Activated naive CD8-positive, alpha-beta T cell treated with anti-CD3 and anti-CD28 coated beads, Interleukin-2, amount 50 U/mL, for 24 hours (primary cell): ENCODE measurements around the gene RGS6.
A peak's percentile ranks its signal among the peaks of the same experiment; 100 is the strongest.

ENCODE experiments used
- ATAC-seq: fragments of 150-1000 bp; cut with Tn5 transposase; one replicate; pipeline ENCODE4 v1.10.0; 2021
- DNase-seq: peaks from one replicate; pipeline ENCODE4 v3.0.0; 2021
- H3K27ac Mint-ChIP-seq: one replicate; pipeline ENCODE4 v1.8.0; 2021; ENCODE audit warnings: mild to moderate bottlenecking, mixed read lengths
- H3K27me3 Mint-ChIP-seq: one replicate; pipeline ENCODE4 v1.8.0; 2021; ENCODE audit warnings: mixed read lengths
- H3K36me3 Mint-ChIP-seq: one replicate; pipeline ENCODE4 v1.8.0; 2021; ENCODE audit warnings: low read depth, mixed read lengths
- H3K4me1 Mint-ChIP-seq: one replicate; pipeline ENCODE4 v1.8.0; 2021; ENCODE audit warnings: mixed read lengths
- H3K4me3 Mint-ChIP-seq: one replicate; pipeline ENCODE4 v1.8.0; 2021; ENCODE audit warnings: mild to moderate bottlenecking, moderate library complexity, mixed read lengths
- H3K9me3 Mint-ChIP-seq: one replicate; pipeline ENCODE4 v1.8.0; 2021; ENCODE audit warnings: mixed read lengths

The RGS6 gene

GRCh38 chr14:72513965-72514659 lies 581.9 kb downstream of the RGS6 start:
- Mint-ChIP-seq H3K4me3 (no peak overlapping the region), H3K36me3 (no peaks in the 10 kb centered on the region), H3K4me1 (peaks cover 25% of the 10 kb centered on the region), H3K9me3 (no peaks in the 10 kb centered on the region), H3K27me3 (peaks cover 14% of the 10 kb centered on the region), H3K27ac (no peak overlapping the region)
- no peak for DNase-seq
- ATAC-seq: no peak

- Mint-ChIP-seq H3K9me3 (peaks cover 4% of the 10 kb centered on the region), H3K4me1 (peaks cover 30% of the 10 kb centered on the region), H3K36me3 (peaks cover 2% of the 10 kb centered on the region), H3K27me3 (peaks cover 14% of the 10 kb centered on the region), H3K27ac (no peak overlapping the region), H3K4me3 (no peak overlapping the region)
- no peak for ATAC-seq
- DNase-seq: no peak
Measured at GRCh38 chr14:72514660-72515025, 582.4 kb downstream of the RGS6 start.

- Mint-ChIP-seq H3K4me3 (no peak overlapping the region), H3K27me3 (peaks cover 12% of the 10 kb centered on the region), H3K4me1 (peaks cover 44% of the 10 kb centered on the region), H3K36me3 (peaks cover 11% of the 10 kb centered on the region), H3K27ac (no peak overlapping the region), H3K9me3 (peaks cover 10% of the 10 kb centered on the region)
- ATAC-seq: no peak
- no peak for DNase-seq
Measured at GRCh38 chr14:72515779-72516770, 583.8 kb downstream of the RGS6 start.

GRCh38 chr14:72516936-72517700 lies 584.9 kb downstream of the RGS6 start:
- H3K4me3 Mint-ChIP-seq: no peak overlapping the region
- H3K27ac Mint-ChIP-seq: no peak overlapping the region
- peaks cover 54% of the 10 kb centered on the region for H3K4me1 Mint-ChIP-seq
- peaks cover 10% of the 10 kb centered on the region for H3K9me3 Mint-ChIP-seq
- peaks cover 11% of the 10 kb centered on the region for H3K36me3 Mint-ChIP-seq
- DNase-seq: peak; percentile 73
- H3K27me3 Mint-ChIP-seq: peaks cover 10% of the 10 kb centered on the region
- ATAC-seq: no peak

- no peak overlapping the region for H3K4me3 Mint-ChIP-seq
- H3K4me1 Mint-ChIP-seq: peaks cover 58% of the 10 kb centered on the region
- H3K36me3 Mint-ChIP-seq: peaks cover 11% of the 10 kb centered on the region
Measured at GRCh38 chr14:72517736-72518135, 585.5 kb downstream of the RGS6 start.

GRCh38 chr14:72518809-72519377 lies 586.7 kb downstream of the RGS6 start:
- Mint-ChIP-seq H3K9me3 (peaks cover 10% of the 10 kb centered on the region), H3K27me3 (peaks cover 7% of the 10 kb centered on the region), H3K4me1 (peaks cover 65% of the 10 kb centered on the region), H3K4me3 (peak overlapping the region; percentile 58), H3K36me3 (peaks cover 11% of the 10 kb centered on the region), H3K27ac (peak overlapping the region; percentile 92)
- ATAC-seq (peak; percentile 85), DNase-seq (peak; percentile 37)

More at GRCh38 chr14:72517736-72518135, 585.5 kb downstream of the RGS6 start:
- ATAC-seq (no peak), DNase-seq (no peak)
- peaks cover 10% of the 10 kb centered on the region for H3K9me3 Mint-ChIP-seq
- H3K27me3 Mint-ChIP-seq: peaks cover 10% of the 10 kb centered on the region
- H3K27ac Mint-ChIP-seq: no peak overlapping the region

- H3K4me1 Mint-ChIP-seq: peaks cover 71% of the 10 kb centered on the region
- peaks cover 7% of the 10 kb centered on the region for H3K27me3 Mint-ChIP-seq
- peak; percentile 19 for DNase-seq
- H3K9me3 Mint-ChIP-seq: peaks cover 10% of the 10 kb centered on the region
- H3K4me3 Mint-ChIP-seq: peak overlapping the region; percentile 58
- ATAC-seq: peak; percentile 66
- H3K27ac Mint-ChIP-seq: peak overlapping the region; percentile 92
- peaks cover 11% of the 10 kb centered on the region for H3K36me3 Mint-ChIP-seq
Measured at GRCh38 chr14:72519543-72519942, 587.3 kb downstream of the RGS6 start.

GRCh38 chr14:72521045-72521444 lies 588.8 kb downstream of the RGS6 start:
- H3K4me1 Mint-ChIP-seq: peaks cover 78% of the 10 kb centered on the region
- H3K9me3 Mint-ChIP-seq: peaks cover 10% of the 10 kb centered on the region
- H3K27ac Mint-ChIP-seq: peak overlapping the region; percentile 65
- DNase-seq: no peak
- peaks cover 7% of the 10 kb centered on the region for H3K27me3 Mint-ChIP-seq
- H3K36me3 Mint-ChIP-seq: peaks cover 11% of the 10 kb centered on the region
- no peak overlapping the region for H3K4me3 Mint-ChIP-seq
- peak; percentile 59 for ATAC-seq

GRCh38 chr14:72521968-72522741 lies 589.9 kb downstream of the RGS6 start:
- Mint-ChIP-seq H3K27ac (no peak overlapping the region), H3K36me3 (peaks cover 11% of the 10 kb centered on the region), H3K4me3 (no peak overlapping the region), H3K27me3 (peaks cover 7% of the 10 kb centered on the region), H3K9me3 (peaks cover 10% of the 10 kb centered on the region), H3K4me1 (peaks cover 73% of the 10 kb centered on the region)
- DNase-seq (no peak), ATAC-seq (no peak)

GRCh38 chr14:72522847-72523246 lies 590.6 kb downstream of the RGS6 start:
- H3K9me3 Mint-ChIP-seq: peaks cover 10% of the 10 kb centered on the region
- no peak overlapping the region for H3K4me3 Mint-ChIP-seq
- H3K4me1 Mint-ChIP-seq: peaks cover 66% of the 10 kb centered on the region
- DNase-seq (no peak), ATAC-seq (no peak)
- H3K27me3 Mint-ChIP-seq: peaks cover 4% of the 10 kb centered on the region
- H3K27ac Mint-ChIP-seq: no peak overlapping the region
- peaks cover 11% of the 10 kb centered on the region for H3K36me3 Mint-ChIP-seq

GRCh38 chr14:72523424-72524294 lies 591.4 kb downstream of the RGS6 start:
- no peak overlapping the region for H3K27ac Mint-ChIP-seq

GRCh38 chr14:72524295-72524629 lies 592.0 kb downstream of the RGS6 start:
- Mint-ChIP-seq H3K9me3 (peaks cover 10% of the 10 kb centered on the region), H3K27me3 (peaks cover 6% of the 10 kb centered on the region), H3K36me3 (peaks cover 11% of the 10 kb centered on the region), H3K27ac (no peak overlapping the region), H3K4me1 (peaks cover 57% of the 10 kb centered on the region), H3K4me3 (no peak overlapping the region)
- ATAC-seq (no peak), DNase-seq (no peak)

More at GRCh38 chr14:72523424-72524294, 591.4 kb downstream of the RGS6 start:
- DNase-seq (no peak), ATAC-seq (no peak)
- Mint-ChIP-seq H3K4me3 (no peak overlapping the region), H3K9me3 (peaks cover 10% of the 10 kb centered on the region), H3K27me3 (peaks cover 6% of the 10 kb centered on the region), H3K36me3 (peaks cover 11% of the 10 kb centered on the region), H3K4me1 (peaks cover 63% of the 10 kb centered on the region)
